ENCODE measurements around the gene LIPC.

Gene LIPC

GRCh38 chr15:58458076-58458475 is 26.3 kb downstream of the LIPC start:
- DNase-seq (ENCODE audit: low spot score): no peak

- DNase-seq (ENCODE audit: low spot score): no peak
These were observed 27.3 kb downstream of the LIPC start for GRCh38 chr15:58459045-58459444.

DNA sequence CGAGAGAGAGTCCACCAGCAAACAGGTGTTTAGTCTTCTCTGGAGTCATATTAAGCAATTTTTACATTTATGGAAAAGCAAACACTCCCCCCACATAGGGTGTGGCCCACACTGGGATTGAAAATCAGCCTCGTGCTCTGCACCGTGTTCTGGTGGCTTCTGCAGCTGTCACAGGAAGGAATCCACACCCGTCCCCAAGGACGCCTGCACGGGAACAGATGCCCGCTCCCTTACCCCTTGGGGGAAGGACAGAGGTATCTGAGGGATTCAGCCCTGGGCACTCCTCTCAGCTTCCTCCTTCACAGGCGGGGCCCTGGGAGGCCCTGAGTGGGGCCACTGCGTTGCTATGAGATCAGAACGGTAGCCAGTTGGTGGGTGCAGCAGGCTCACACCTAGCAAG is 27.8 kb downstream of the LIPC start:
- no peak for DNase-seq (ENCODE audit: low spot score)

DNA sequence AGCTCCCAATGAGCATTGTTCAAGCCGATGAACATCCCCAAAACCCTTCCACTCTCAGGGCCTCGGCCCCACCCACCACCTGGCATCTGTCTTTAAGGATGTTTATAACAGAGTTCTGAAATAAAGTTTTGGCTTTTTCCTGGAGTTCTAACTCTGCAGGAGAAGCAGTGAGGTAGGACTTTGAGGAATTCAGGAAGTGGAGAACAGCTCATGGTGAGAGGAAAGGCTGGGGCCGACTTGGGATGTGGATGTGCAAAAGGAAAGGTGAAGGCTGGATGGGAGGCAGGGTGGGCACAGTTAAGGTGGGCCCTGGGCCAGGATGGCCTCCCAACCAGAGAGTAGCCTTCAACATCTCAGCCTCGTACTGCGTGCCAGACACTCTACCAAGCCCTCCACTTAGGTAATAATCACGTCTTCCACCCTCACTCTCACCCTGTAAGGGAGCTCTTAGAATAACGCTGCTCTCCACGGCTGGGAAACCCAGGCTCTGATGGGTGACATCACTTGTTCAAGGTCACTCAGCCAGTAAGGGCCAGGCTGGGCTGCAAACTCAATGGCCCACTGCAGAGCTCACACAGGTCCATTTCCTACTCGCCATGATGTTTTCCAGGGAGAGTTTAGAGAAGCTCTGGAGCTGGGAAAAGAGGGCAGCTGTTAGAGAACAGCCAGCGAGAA is 28.5 kb downstream of the LIPC start:
- no peak for DNase-seq (ENCODE audit: low spot score)

- no peak for DNase-seq (ENCODE audit: low spot score)
These were observed 29.1 kb downstream of the LIPC start for GRCh38 chr15:58460872-58461271.

GRCh38 chr15:58462547-58462946 is 30.8 kb downstream of the LIPC start:
- DNase-seq (ENCODE audit: low spot score): no peak

DNA sequence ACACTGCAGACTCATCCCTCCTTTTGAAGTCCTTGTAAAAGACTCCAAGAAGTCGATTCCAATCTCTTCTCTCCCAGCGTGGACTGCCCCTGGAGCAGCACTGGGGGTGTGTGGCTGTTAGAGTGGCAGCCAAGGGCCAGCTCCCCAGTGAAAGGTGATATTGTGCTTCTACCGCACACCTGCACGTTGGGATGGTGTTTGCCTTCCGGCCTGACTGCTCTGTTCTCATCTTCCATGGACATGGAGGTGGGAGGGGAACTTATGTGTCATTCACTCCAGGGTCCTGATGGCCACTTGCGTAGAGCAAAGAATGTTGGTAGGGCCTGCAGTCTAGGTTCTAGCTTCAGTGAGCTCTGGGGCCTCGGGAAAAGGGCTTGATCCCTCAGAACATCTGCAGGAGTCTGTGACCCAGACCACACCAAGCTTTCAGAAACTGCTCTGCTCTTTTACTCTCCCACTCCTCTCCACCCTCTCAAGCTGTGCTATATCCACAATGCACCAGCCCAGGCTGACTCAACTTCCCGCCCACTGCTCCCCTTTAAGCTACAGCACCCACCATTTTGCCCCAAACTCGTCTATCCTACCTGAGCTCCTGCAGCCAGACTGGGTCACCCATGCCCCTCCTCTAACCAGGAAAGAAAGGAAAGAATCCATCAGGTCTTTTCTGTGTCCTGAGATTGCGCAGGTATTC is 31.3 kb downstream of the LIPC start:
- DNase-seq (ENCODE audit: low spot score): no peak

DNA sequence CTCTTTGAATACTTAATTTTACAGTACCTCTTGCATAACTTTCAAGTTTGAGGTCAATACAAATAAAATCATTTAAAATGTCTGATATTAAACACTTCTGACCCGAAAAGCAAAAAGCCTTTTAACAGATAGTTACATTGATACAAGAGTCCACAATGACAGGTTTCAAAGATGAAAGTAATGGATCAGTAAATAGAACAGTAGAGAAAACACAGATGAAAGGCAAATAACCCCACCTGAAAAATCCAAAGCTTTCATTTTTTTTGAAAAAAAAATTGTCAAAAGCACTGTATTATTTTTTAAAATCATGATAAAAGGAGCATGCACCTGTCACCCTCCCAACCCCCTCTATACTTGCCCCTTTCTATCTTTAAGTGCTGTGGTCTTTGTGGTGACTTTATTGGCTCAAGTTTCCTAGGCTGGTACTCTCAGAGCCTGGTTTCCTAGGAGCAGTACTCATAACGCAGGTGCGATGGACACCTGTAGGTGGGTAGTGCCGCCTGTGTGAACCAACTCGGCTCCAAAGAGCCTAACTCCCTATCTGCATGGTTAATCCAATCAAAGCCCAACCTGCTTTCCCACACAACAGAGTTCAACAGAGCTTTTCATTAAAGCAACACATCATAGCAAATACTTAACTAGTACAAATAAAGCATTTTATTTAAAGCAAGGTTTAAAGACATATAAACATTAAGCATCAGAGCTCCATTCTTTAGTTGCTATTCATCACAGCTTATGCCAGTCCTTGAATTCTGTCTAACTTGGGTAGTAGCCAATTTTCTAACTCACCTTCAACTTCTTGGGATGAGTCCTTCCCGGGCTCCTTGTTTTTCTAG is 32.2 kb downstream of the LIPC start:
- DNase-seq (ENCODE audit: low spot score): no peak

GRCh38 chr15:58465070-58465469 is 33.3 kb downstream of the LIPC start:
- no peak for DNase-seq (ENCODE audit: low spot score)

DNA sequence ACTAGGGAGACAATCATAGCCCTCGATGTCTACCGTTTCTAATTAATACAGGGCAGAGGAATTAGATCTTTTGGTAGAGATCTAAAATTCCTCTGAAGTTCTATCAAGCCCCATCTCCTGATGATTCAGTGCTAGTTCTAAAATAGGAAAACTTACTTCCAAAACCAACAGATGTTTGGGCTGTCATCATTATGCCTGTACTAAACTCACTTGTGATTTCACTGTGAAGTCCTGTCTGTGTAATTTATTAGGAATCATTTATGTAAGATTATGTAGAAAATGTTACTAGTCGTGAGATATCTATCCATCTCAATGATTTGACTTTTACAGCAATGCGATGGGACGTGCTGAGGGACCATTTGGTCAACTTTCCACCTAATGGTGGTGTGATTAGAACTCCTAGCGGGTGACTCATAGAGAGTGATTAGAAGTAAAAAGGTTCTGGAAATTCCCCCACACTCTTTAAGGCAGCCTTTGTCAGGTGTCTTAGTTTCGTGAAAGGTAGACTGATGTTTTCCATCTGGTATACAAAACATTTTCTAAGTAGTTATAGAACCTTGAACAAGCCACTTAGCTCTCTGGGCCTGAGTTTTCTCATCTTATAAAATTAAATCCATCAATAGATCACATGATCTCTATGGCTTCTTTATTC is 34.2 kb downstream of the LIPC start:
- DNase-seq (ENCODE audit: low spot score): no peak

- no peak for DNase-seq (ENCODE audit: low spot score)
These were observed 34.8 kb downstream of the LIPC start for GRCh38 chr15:58466566-58466965.

DNA sequence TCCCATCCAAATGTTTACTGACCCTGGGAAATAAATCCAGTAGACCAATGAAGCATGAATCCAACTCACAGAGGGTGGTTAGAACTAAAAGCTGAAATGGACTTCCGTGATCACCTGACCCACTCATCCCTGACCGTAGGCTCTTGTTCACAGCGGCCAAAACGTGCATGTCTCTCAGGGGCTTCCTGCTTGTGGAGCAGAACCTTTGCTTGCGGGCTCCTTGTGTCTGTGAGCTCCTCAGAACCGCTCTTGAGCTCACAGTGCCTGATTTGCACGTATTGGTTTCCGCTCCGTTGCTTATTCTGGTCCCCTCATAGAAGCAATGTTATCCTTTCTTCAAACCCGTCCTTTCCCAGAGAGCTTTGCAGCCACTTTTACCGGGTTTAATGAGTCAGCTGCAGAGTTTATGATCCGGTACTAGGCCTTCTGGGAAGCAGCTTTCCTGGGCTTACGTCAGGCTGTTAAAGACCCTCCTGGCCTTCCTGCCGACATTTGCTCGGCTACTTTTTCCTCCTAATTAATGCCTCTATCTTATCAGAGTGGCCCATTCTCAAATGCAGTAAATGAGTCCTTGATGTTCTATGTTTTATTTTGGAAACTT is 35.4 kb downstream of the LIPC start:
- DNase-seq (ENCODE audit: low spot score): no peak

DNA sequence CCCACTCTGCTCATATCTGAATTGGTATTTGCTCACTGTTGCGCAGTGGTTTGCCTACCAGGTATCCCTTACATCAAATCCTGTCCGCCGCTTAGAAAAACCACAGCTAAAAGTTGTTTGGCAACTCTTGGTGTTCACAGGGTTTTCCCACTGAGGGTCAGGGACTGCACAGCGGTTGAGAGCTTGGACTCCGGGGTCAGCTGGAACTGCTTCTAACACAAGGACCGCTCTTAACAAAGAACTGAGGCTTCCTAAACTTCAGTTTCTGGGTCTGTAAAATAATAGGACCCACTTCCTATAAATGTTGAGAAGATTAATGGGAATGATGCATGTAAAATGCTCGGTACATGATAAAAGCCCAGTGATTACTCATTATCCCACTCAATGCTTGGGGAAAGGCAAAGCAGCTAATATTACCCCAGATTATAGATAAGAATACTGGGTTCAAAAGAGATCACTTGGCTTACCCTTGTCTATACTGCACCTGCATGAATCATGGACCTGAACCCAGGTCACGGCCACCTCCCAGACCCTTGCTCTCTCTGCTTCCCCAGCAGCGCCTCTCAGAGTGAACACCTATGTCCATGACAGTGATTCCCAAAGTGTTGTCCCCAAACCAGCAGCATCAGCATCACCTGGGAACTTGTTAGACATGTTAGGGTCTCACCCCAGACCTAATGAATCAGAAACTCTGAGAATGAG is 36.1 kb downstream of the LIPC start:
- DNase-seq (ENCODE audit: low spot score): no peak

DNA sequence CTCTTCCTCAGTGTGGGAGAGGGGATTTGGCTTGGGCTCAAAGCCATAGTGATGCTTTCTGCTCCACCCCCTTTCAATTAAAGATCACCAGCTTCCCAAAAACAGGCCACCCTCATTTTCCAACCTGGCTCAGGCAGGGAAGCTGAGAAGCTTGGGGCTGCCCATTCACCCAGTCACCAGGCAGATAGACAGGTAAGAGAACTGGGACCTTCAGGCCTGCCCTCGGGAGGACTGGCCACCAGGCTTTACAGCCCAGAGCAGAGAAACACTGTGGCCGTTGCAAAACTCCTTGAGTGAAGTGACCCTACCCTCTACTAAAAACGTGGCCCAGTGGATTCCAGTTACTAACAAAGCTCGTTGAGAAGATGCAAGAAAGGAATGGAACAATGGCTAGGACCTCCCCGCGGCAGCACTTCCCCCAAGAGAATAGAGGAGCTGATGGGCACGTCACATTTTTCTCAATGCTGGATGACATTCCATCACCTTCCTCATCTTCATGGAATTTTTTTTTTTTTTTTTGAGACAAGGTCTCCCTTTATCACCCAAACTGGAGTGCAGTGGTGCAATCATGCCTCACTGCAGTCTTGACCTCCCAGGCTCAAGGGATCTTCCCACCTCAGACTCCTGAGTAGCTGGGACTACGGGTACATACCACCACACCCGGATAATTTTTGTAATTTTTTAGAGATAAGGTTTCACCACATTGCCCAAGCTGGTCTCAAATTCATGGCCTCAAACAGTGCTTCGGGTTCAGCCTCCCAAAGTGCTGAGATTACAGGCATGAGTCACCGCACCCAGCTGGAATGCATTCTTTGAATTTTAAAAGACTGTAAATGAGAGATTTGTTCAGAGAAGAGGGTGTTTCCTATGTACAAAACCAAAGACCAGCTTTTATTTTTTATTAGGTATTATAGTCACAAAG is 37.9 kb downstream of the LIPC start:
- DNase-seq (ENCODE audit: low spot score): no peak

DNA sequence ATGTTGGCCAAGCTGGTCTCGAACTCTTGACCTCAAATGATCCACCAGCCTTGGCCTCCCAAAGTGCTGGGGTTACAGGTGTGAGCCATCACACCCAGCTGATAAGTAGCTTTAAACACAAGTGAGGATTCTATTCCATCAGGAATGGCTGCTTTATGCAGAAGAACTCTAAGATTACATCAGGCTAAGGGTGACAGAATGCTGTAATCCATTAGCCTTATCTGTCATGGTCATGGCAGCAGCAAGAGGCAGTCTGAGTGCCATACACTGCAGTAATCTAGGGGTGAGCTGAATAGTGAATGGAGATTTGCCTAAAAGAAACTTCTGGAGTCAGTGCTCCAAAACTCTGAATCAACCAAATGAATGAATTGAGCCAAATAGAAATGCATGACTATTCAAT is 39.6 kb downstream of the LIPC start:
- DNase-seq (ENCODE audit: low spot score): no peak

GRCh38 chr15:58472221-58472620 is 40.4 kb downstream of the LIPC start:
- no peak for DNase-seq (ENCODE audit: low spot score)

DNA sequence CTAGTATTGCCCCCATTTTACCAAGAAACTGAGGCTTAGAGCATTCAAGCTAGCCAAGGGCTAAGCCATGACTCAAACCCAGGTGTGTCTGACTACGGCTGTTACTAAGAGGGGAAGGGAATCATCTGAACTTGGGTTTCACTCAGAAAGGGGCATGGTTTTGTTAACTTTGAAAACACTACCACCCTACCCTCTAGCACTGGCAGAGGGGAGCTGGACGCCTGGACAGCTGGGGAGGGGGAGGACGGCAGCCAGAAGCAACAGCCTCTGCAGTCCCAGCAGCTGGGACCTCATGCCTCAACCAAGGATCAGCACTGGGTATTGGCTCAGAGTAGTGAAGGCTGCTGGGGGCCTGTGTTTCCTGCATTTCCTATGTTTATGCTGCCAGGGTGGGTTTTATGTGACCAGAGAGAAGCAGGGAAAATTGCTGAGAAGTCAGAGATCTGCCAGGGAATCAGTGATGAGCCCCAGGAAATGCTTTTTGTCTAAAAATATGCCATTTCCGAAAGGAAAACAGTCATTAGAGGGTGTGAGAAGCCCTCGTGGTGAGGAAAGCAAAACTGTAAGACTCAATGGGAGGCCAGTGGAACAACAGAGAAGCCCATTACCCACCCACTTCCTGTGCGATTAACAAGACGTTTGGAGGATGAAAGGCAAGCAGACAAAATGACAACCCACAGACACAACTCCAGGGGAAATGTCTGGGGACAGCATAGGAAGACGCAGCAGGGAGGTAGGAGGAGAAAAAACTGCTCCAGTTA is 41.2 kb downstream of the LIPC start:
- DNase-seq (ENCODE audit: low spot score): no peak

- no peak for DNase-seq (ENCODE audit: low spot score)
These were observed 41.9 kb downstream of the LIPC start for GRCh38 chr15:58473724-58474123.

DNA sequence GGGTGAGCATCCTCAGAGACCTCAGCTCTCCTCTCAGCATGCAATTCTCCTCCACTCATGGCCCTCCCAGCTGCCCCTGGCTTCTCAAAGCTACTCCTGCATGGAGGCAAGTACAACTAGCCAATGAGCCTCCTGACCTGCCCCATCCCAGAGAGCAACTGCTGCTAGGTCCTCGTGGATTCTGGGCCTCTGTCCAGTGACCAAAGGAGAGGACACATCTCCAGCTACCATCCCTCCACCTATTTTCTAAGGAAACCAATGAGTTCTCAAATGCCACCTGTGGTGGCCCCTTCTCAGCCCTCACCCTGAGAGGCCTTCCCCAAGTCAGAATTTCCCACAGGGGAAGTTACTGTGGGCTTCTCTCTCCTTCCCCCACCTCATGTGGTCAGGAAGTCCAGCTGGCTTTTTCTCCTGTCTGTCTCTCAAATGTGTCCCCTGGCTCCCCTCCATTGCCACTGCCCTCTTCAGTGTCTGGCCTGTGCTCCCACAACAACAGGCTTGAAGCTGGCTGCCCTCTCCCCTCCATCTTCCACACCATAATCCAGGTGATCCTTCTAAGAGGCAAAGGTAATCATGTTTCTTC is 43.0 kb downstream of the LIPC start:
- DNase-seq (ENCODE audit: low spot score): peak; percentile 27

Measured in globus pallidus (tissue), 1 donor.